Ascending aorta (tissue), 2 donors: ENCODE data around the gene EXOSC9. TPM values are rescaled to one million over a fixed set of nuclear protein-coding genes. Genes with fewer than 3 reads are reported as not detected.

Experiments
- DNase-seq, 2 donors: peaks; one replicate each; pipeline ENCODE4 v3.0.0-alpha.2; 2019; ENCODE audit warnings: low spot score in 2 of 2
- H3K27ac ChIP-seq, 2 donors: fragments of 200-600 bp; sonication (generic); one replicate each; pipeline ENCODE4 v1.5.1; 2016 to 2017; ENCODE audit warnings: mild to moderate bottlenecking in 1 of 2
- H3K27me3 ChIP-seq: fragments of 200-600 bp; sonication (generic); one replicate; pipeline ENCODE4 v1.5.1; 2017
- H3K36me3 ChIP-seq, 2 donors: fragments of 200-600 bp; sonication (generic); one replicate each; pipeline ENCODE4 v1.5.1; 2016
- H3K4me1 ChIP-seq, 2 donors: fragments of 200-600 bp; sonication (generic); one replicate each; pipeline ENCODE4 v1.5.1; 2016 to 2017; ENCODE audit warnings: mild to moderate bottlenecking in 1 of 2
- H3K4me3 ChIP-seq, 2 donors: fragments of 200-600 bp; sonication (generic); one replicate each; pipeline ENCODE4 v1.5.1; 2016 to 2017; ENCODE audit warnings: mild to moderate bottlenecking in 1 of 2
- H3K9me3 ChIP-seq, 2 donors: fragments of 200-600 bp; sonication (generic); one replicate each; pipeline ENCODE4 v1.5.1; 2016
- CTCF ChIP-seq, 3 experiments: fragments of 200-600 bp in 2 of 3; fragments of 450-650 bp in 1 of 3; sonication (generic) in 2 of 3; IDR thresholded peaks; one replicate each; pipeline ENCODE4 v1.5.1; 2016 to 2019; ENCODE audit warnings: antibody characterized with exemption in 3 of 3, mild to moderate bottlenecking in 1 of 3, moderate library complexity in 1 of 3
- intact Hi-C: fragments of 100-400 bp; cut with DNase I; formaldehyde crosslinking; loops from one replicate; pipeline ENCODE4 v1.15.1; 2023
- total RNA-seq: library from RNA; depleted of rRNA; stranded (reverse); fragments of >200 nt; gene quantifications from one replicate; pipeline ENCODE4 v1.1.0, GENCODE V29; 2016

Gene EXOSC9
- total RNA-seq, 1 donor from 2014 or later: 11.9 TPM

- no peak for TF ChIP-seq CTCF (IDR thresholded peaks at IDR 0.05)
- Histone ChIP-seq H3K36me3 (peaks cover 10 to 37% of the 10 kb centered on the region in 2 donors), H3K4me3 (peak overlapping the region; percentile 78 to 90), H3K27me3 (no peaks in the 10 kb centered on the region), H3K4me1 (peaks cover 0 to 8% of the 10 kb centered on the region in 2 donors), H3K27ac (peak overlapping the region; percentile 70 to 85), H3K9me3 (no peaks in the 10 kb centered on the region)
- DNase-seq: no peak
- intact Hi-C loops: loop anchor here (1.0 to 2.0 kb wide), 3 partner anchors 18 to 69 kb away; partner anchors contain the start of genes BBS7 and CCNA2
Measured at GRCh38 chr4:121801715-121802075, 572 bp downstream of the EXOSC9 start.

- intact Hi-C loops: no loop called here
- Histone ChIP-seq H3K36me3 (peaks cover 37 to 75% of the 10 kb centered on the region in 2 donors), H3K9me3 (no peaks in the 10 kb centered on the region), H3K27ac (no peak overlapping the region), H3K4me1 (peaks cover 0 to 8% of the 10 kb centered on the region in 2 donors), H3K27me3 (no peaks in the 10 kb centered on the region), H3K4me3 (no peak overlapping the region)
- no peak for TF ChIP-seq CTCF (IDR thresholded peaks at IDR 0.05)
- no peak for DNase-seq
Measured at GRCh38 chr4:121806411-121806810, 5.3 kb downstream of the EXOSC9 start.

- no peak overlapping the region for H3K27ac ChIP-seq
- H3K4me3 ChIP-seq: no peak overlapping the region
- intact Hi-C loops: no loop called here
- H3K9me3 ChIP-seq: no peaks in the 10 kb centered on the region
- H3K36me3 ChIP-seq: peaks cover 52 to 89% of the 10 kb centered on the region in 2 donors
- H3K4me1 ChIP-seq: no peaks in the 10 kb centered on the region
- no peak for TF ChIP-seq CTCF (IDR thresholded peaks at IDR 0.05)
- DNase-seq: no peak
- no peaks in the 10 kb centered on the region for H3K27me3 ChIP-seq
Measured at GRCh38 chr4:121811122-121811521, 10.0 kb downstream of the EXOSC9 start.

GRCh38 chr4:121814756-121815155, 13.6 kb downstream of the EXOSC9 start:
- intact Hi-C loops: no loop called here
- H3K27ac ChIP-seq: no peak overlapping the region
- H3K27me3 ChIP-seq: no peaks in the 10 kb centered on the region
- H3K4me1 ChIP-seq: no peaks in the 10 kb centered on the region
- no peak for TF ChIP-seq CTCF (IDR thresholded peaks at IDR 0.05)
- H3K4me3 ChIP-seq: no peak overlapping the region
- H3K9me3 ChIP-seq: no peaks in the 10 kb centered on the region
- peaks cover 48 to 82% of the 10 kb centered on the region in 2 donors for H3K36me3 ChIP-seq
- DNase-seq: no peak

- Histone ChIP-seq H3K27ac (no peak overlapping the region), H3K4me1 (no peaks in the 10 kb centered on the region), H3K4me3 (no peak overlapping the region), H3K36me3 (peaks cover 34 to 60% of the 10 kb centered on the region in 2 donors), H3K27me3 (no peaks in the 10 kb centered on the region), H3K9me3 (no peaks in the 10 kb centered on the region)
- TF ChIP-seq CTCF (IDR thresholded peaks at IDR 0.05): no peak
- intact Hi-C loops: no loop called here
- DNase-seq: no peak
Measured at GRCh38 chr4:121817006-121817405, 15.9 kb downstream of the EXOSC9 start.

GRCh38 chr4:121817701-121818100, 16.6 kb downstream of the EXOSC9 start:
- H3K27me3 ChIP-seq: no peaks in the 10 kb centered on the region
- TF ChIP-seq CTCF (IDR thresholded peaks at IDR 0.05): no peak
- intact Hi-C loops: no loop called here
- H3K9me3 ChIP-seq: no peaks in the 10 kb centered on the region
- no peak overlapping the region for H3K4me3 ChIP-seq
- no peaks in the 10 kb centered on the region for H3K4me1 ChIP-seq
- no peak for DNase-seq
- no peak overlapping the region for H3K27ac ChIP-seq
- peaks cover 30 to 53% of the 10 kb centered on the region in 2 donors for H3K36me3 ChIP-seq
